ENCODE data around the gene RBM8A.

DNA sequence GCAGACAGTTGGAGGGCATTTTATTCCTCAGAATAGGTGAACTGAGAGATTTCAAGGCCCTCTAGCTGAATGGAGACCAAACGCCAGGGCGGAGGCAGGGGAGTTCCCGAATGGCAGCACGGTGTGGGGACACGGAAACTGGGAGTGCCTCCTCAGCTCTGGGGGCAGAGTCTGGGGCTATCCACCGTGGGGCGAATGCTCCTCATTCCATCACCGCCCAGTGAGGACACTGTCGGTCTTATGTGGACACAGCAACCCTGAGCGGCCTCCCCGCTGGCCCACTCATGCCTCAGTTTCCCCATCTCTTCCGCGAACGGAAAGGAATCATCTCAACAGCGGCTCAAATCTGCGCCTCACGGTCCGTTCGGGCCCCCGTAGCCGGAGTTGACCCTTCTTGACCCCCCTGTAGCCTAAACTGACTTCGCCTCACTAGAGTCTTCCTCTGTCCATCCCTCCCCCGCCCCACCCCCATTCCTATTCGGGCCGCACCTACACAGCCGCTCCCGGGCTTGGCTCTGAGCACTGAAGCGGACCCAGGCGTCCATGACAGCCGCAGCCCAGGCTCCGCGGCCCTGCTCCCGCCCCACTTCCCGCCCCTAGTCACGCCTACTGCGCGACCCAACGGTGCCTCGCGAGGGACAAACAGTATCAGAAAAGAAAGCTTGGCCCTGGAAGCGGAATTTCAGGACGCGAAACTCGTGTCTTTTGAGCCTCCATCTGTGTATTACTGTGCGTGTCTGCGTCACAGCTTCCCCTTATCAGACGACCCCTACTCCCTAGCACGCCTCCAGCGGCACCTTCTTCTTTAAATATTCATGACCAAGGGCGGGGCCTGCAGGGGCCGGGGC, 8.9 kb downstream of the RBM8A start, which contains the start of gene PEX11B:
- peak in 1 of 4 donors; percentile 17 for TF ChIP-seq EP300 (IDR thresholded peaks at IDR 0.05)
- TF ChIP-seq, protein P1, sequence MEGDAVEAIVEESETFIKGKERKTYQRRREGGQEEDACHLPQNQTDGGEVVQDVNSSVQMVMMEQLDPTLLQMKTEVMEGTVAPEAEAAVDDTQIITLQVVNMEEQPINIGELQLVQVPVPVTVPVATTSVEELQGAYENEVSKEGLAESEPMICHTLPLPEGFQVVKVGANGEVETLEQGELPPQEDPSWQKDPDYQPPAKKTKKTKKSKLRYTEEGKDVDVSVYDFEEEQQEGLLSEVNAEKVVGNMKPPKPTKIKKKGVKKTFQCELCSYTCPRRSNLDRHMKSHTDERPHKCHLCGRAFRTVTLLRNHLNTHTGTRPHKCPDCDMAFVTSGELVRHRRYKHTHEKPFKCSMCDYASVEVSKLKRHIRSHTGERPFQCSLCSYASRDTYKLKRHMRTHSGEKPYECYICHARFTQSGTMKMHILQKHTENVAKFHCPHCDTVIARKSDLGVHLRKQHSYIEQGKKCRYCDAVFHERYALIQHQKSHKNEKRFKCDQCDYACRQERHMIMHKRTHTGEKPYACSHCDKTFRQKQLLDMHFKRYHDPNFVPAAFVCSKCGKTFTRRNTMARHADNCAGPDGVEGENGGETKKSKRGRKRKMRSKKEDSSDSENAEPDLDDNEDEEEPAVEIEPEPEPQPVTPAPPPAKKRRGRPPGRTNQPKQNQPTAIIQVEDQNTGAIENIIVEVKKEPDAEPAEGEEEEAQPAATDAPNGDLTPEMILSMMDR (IDR thresholded peaks at IDR 0.05): no peak
- peak in 1 of 2 donors; percentile 31 for TF ChIP-seq POLR2A (IDR thresholded peaks at IDR 0.05)
